H1 (cell line): Measurements from ENCODE around the gene PKD2. TPM values are rescaled to one million over a fixed set of nuclear protein-coding genes. Genes with fewer than 3 reads are reported as not detected.

Experiments
- ATF2 ChIP-seq: IDR thresholded peaks from 2 replicates; pipeline ENCODE4 v1.6.1; 2012; ENCODE audit warnings: low read length, inconsistent platforms
- BACH1 ChIP-seq: IDR thresholded peaks from 2 replicates; pipeline ENCODE4 v1.6.1; 2012; ENCODE audit warnings: low read length, improper control_type of control experiment
- BRCA1 ChIP-seq: IDR thresholded peaks from 2 replicates; pipeline ENCODE4 v1.6.1; 2012; ENCODE audit warnings: low read depth, low read length, improper control_type of control experiment
- CBX5 ChIP-seq: fragments of 300-800, 300-1000 bp; sonication (generic); IDR thresholded peaks from 2 replicates; pipeline ENCODE4 v1.7.1; 2016; ENCODE audit warnings: antibody characterized with exemption, low read length, low read depth
- CHD1 ChIP-seq: IDR thresholded peaks from 2 replicates; pipeline ENCODE4 v1.6.1; 2012; ENCODE audit warnings: low read depth, low read length, improper control_type of control experiment
- CHD2 ChIP-seq: IDR thresholded peaks from 2 replicates; pipeline ENCODE4 v1.6.1; 2012; ENCODE audit warnings: low read length, improper control_type of control experiment
- CTCF ChIP-seq, 3 experiments: IDR thresholded peaks; 1 replicate in 2 of 3; 2 replicates in 1 of 3; pipeline versions ENCODE4 v1.5.1 to v1.6.1; 2011; ENCODE audit warnings: low read length in 3 of 3, mild to moderate bottlenecking in 3 of 3, inconsistent platforms in 2 of 3, low read depth in 1 of 3, moderate library complexity in 1 of 3; ENCODE audit not compliant: insufficient read depth in 1 of 3; ENCODE audit errors: control extremely low read depth in 1 of 3
- EZH2 ChIP-seq: fragments of 200-600 bp; sonication (generic); IDR thresholded peaks from 2 replicates; pipeline ENCODE4 v1.7.1; 2012; ENCODE audit warnings: low read depth, mild to moderate bottlenecking, moderate library complexity, low read length, inconsistent platforms; ENCODE audit not compliant: severe bottlenecking
- HDAC6 ChIP-seq: IDR thresholded peaks from one replicate; pipeline ENCODE4 v1.7.1; 2012; ENCODE audit warnings: low read depth, mild to moderate bottlenecking, inconsistent platforms, low read length, moderate library complexity
- JUN ChIP-seq: IDR thresholded peaks from 2 replicates; pipeline ENCODE4 v1.6.1; 2011; ENCODE audit warnings: low read depth, mild to moderate bottlenecking, improper control_type of control experiment, low read length
- RAD21 ChIP-seq, 2 experiments: IDR thresholded peaks in 1 of 2; conservative IDR thresholded peaks in 1 of 2; 2 replicates each; pipeline ENCODE4 v1.6.1; 2011; ENCODE audit warnings: low read depth in 2 of 2, low read length in 2 of 2, improper control_type of control experiment in 1 of 2, inconsistent platforms in 1 of 2, mild to moderate bottlenecking in 1 of 2, moderate library complexity in 1 of 2
- RXRA ChIP-seq: IDR thresholded peaks from 2 replicates; pipeline ENCODE4 v1.6.1; 2011; ENCODE audit warnings: low read depth, mild to moderate bottlenecking, low read length, moderate library complexity; ENCODE audit not compliant: insufficient read depth
- SAP30 ChIP-seq: fragments of 300-600 bp; sonication (generic); IDR thresholded peaks from 2 replicates; pipeline ENCODE4 v1.7.1; 2012; ENCODE audit warnings: low read length, moderate library complexity, mild to moderate bottlenecking, inconsistent platforms; ENCODE audit not compliant: insufficient read depth, insufficient replicate concordance
- SIN3A ChIP-seq, 2 experiments: IDR thresholded peaks in 1 of 2; conservative IDR thresholded peaks in 1 of 2; 2 replicates each; pipeline ENCODE4 v1.6.1; 2011 to 2012; ENCODE audit warnings: low read length in 2 of 2, improper control_type of control experiment in 1 of 2, low read depth in 1 of 2, mild to moderate bottlenecking in 1 of 2
- SP1 ChIP-seq: IDR thresholded peaks from 2 replicates; pipeline ENCODE4 v1.6.1; 2011; ENCODE audit warnings: low read depth, low read length
- SP4 ChIP-seq: IDR thresholded peaks from 2 replicates; pipeline ENCODE4 v1.6.1; 2012; ENCODE audit warnings: low read length, inconsistent platforms
- TEAD4 ChIP-seq: IDR thresholded peaks from 2 replicates; pipeline ENCODE4 v1.6.1; 2012; ENCODE audit warnings: low read depth, low read length, inconsistent platforms, mixed read lengths
- USF2 ChIP-seq: IDR thresholded peaks from 2 replicates; pipeline ENCODE4 v1.6.1; 2011; ENCODE audit warnings: low read length, improper control_type of control experiment
- polyA plus RNA-seq, 7 experiments: library from polyadenylated mRNA; depleted of rRNA in 3 of 7; stranded (reverse) in 5 of 7; unstranded in 2 of 7; fragments of >200 nt in 5 of 7; fragments of 200-250 nt in 2 of 7; gene quantifications; 1 replicate in 5 of 7; 2 replicates in 1 of 7; 4 replicates in 1 of 7; pipeline versions ENCODE4 v1.2.1 to v1.2.3, GENCODE V29; 2011 to 2013; ENCODE audit warnings: missing spikeins in 2 of 7, mixed read lengths in 2 of 7
- total RNA-seq: library from RNA; stranded (reverse); fragmentation: NEBNext Ultra II Directional; extraction: Animal tissue kit (Norgen Biotek cat#: 25700); gene quantifications from 2 replicates; pipeline ENCODE4 v1.2.1, GENCODE V29; 2021

Gene PKD2
- total and polyA plus RNA-seq, 2 of the 8 experiments (the other 6 are each of a cell fraction or from before 2014, with no cell fraction given) = 16.0 to 32.0 TPM

DNA sequence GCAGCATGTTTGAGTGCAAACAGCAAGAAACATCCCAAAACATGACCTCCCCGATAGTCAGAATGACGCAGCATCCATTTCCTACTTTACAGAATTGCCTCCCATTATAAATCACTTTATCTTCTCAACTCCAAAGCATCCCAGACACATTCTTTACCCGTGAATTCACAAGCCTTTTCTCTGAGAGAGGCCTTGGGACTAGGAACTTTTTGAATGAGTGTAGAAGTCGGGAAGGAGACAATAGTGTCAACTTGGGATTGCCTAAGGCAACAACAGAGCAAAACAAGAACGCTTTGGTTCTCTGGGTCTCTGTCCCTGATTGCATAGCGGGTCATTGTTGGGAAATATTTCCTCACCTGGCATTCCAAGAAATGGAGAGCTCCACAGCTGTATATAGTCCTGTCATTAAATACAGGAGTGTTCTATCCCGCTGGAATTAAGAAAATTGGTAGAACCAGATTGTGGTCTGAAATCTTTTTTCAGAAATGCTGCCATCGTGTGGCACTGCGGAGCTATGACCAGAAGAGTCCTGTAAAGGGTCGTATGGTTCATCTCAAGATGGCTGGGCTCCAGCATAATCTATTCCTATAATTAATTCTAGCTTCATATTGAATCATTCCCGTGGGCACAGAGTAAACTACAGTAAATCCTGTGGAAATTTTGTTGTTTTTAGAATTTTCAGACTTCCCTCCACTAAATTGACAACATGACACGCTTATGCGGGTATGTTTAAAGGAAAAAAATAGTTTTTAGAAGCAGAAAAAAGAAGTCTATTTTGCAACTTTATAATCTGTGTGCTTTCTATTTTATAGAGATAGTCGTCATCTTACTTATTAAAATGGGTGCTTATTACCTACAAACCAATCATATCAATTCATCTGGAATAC is 33.9 kb upstream of the PKD2 start (continued):
- TF ChIP-seq BACH1 (no peak), RAD21 (IDR thresholded peaks at IDR 0.05 in 1 of 2, conservative IDR thresholded peaks at IDR 0.05 in 1 of 2; ENCODE audit: low read depth in 2 of 2, low read length in 2 of 2) (peak; percentile 69 to 77), USF2 (no peak), EZH2 (no peak), CTCF (IDR thresholded peaks at IDR 0.05; ENCODE audit: control extremely low read depth in 1 of 3, insufficient read depth in 1 of 3, low read depth in 1 of 3, low read length in 3 of 3) (peak; percentile 36 to 79 (median 63)), SP4 (0 out of 2 replicates have a peak, but pooled peaks have one; percentile 51), SP1 (no peak), TEAD4 (no peak), ATF2 (peak; percentile 64; the same call in 1 of the 2 replicates), JUN (no peak), CHD1 (no peak), BRCA1 (no peak), SIN3A (conservative IDR thresholded peaks at IDR 0.05 in 1 of 2, IDR thresholded peaks at IDR 0.05 in 1 of 2; ENCODE audit: low read depth in 1 of 2, low read length in 2 of 2) (no peak), SAP30 (no peak), HDAC6 (no peak), CHD2 (no peak), CBX5 (no peak), RXRA (no peak)
